GM12878 (cell line): ENCODE data around the gene RESP18. TPM values are rescaled to one million over a fixed set of nuclear protein-coding genes. Genes with fewer than 3 reads are reported as not detected.

ENCODE experiments used
- ATF7 ChIP-seq: fragments of 450-650 bp; IDR thresholded peaks from 2 replicates; pipeline ENCODE4 v1.6.1; 2016; ENCODE audit warnings: low read depth, mild to moderate bottlenecking
- BCL3 ChIP-seq: IDR thresholded peaks from 2 replicates; pipeline ENCODE4 v1.6.1; 2011; ENCODE audit warnings: borderline replicate concordance, low read depth, mild to moderate bottlenecking, moderate library complexity, low read length; ENCODE audit not compliant: insufficient read depth, poor library complexity, severe bottlenecking
- CHD4 ChIP-seq: fragments of 200-600 bp; sonication (generic); IDR thresholded peaks from 2 replicates; pipeline ENCODE4 v1.6.1; 2016; ENCODE audit warnings: mild to moderate bottlenecking
- E4F1 ChIP-seq: fragments of 450-650 bp; IDR thresholded peaks from 2 replicates; pipeline ENCODE4 v1.6.1; 2018; ENCODE audit warnings: borderline replicate concordance, mild to moderate bottlenecking; ENCODE audit not compliant: partially characterized antibody
- EGR1 ChIP-seq, 2 experiments: IDR thresholded peaks; 1 replicate in 1 of 2; 2 replicates in 1 of 2; pipeline ENCODE4 v1.6.1; 2011 to 2012; ENCODE audit warnings: low read depth in 2 of 2, low read length in 2 of 2, borderline replicate concordance in 1 of 2, mild to moderate bottlenecking in 1 of 2, moderate library complexity in 1 of 2
- FOS ChIP-seq: IDR thresholded peaks from 3 replicates; pipeline ENCODE4 v1.6.1; 2011; ENCODE audit warnings: borderline replicate concordance; ENCODE audit not compliant: insufficient read length; ENCODE audit errors: extremely low read depth
- IRF5 ChIP-seq: fragments of 450-650 bp; IDR thresholded peaks from 2 replicates; pipeline ENCODE4 v1.6.1; 2017; ENCODE audit warnings: borderline replicate concordance
- JUND ChIP-seq: IDR thresholded peaks from 2 replicates; pipeline ENCODE4 v1.6.1; 2012; ENCODE audit warnings: low read depth, mild to moderate bottlenecking, low read length, improper control_type of control experiment, moderate library complexity
- MEF2B ChIP-seq: fragments of 450-650 bp; IDR thresholded peaks from 2 replicates; pipeline ENCODE4 v1.6.1; 2018; ENCODE audit warnings: mild to moderate bottlenecking, moderate library complexity; ENCODE audit not compliant: partially characterized antibody, poor library complexity, severe bottlenecking
- MXI1 ChIP-seq: fragments of 150-350 bp; IDR thresholded peaks from 2 replicates; pipeline ENCODE4 v1.6.1; 2011; ENCODE audit warnings: low read depth, mild to moderate bottlenecking, inconsistent platforms, low read length, improper control_type of control experiment
- MYB ChIP-seq: fragments of 150-350 bp; IDR thresholded peaks from 2 replicates; pipeline ENCODE4 v1.6.1; 2014; ENCODE audit warnings: mild to moderate bottlenecking, low read depth, low read length, borderline replicate concordance
- POLR2AphosphoS2 ChIP-seq: IDR thresholded peaks from 2 replicates; pipeline ENCODE4 v1.6.1; 2011; ENCODE audit warnings: low read depth, mild to moderate bottlenecking, low read length, improper control_type of control experiment, moderate library complexity
- RELA ChIP-seq: fragments of 450-650 bp; IDR thresholded peaks from 2 replicates; pipeline ENCODE4 v1.8.0; 2014; ENCODE audit warnings: borderline replicate concordance; ENCODE audit not compliant: partially characterized antibody
- RELB ChIP-seq: fragments of 450-650 bp; IDR thresholded peaks from 2 replicates; pipeline ENCODE4 v1.6.1; 2017; ENCODE audit warnings: low read depth, mild to moderate bottlenecking, moderate library complexity
- SMAD1 ChIP-seq: fragments of 450-650 bp; IDR thresholded peaks from 2 replicates; pipeline ENCODE4 v1.6.1; 2018; ENCODE audit warnings: mild to moderate bottlenecking, low read depth; ENCODE audit not compliant: partially characterized antibody
- SMARCA5 ChIP-seq: fragments of 450-650 bp; IDR thresholded peaks from 2 replicates; pipeline ENCODE4 v1.6.1; 2017; ENCODE audit warnings: mild to moderate bottlenecking
- SREBF1 ChIP-seq: IDR thresholded peaks from 2 replicates; pipeline ENCODE4 v1.6.1; 2012; ENCODE audit warnings: mild to moderate bottlenecking, low read length
- SUPT20H ChIP-seq: IDR thresholded peaks from 2 replicates; pipeline ENCODE4 v1.6.1; 2011; ENCODE audit warnings: low read depth, mild to moderate bottlenecking, low read length, moderate library complexity, borderline replicate concordance; ENCODE audit not compliant: control insufficient read depth
- TBL1XR1 ChIP-seq: IDR thresholded peaks from 2 replicates; pipeline ENCODE4 v1.6.1; 2012; ENCODE audit warnings: low read depth, low read length, improper control_type of control experiment
- ZNF24 ChIP-seq: fragments of 450-650 bp; IDR thresholded peaks from 2 replicates; pipeline ENCODE4 v1.6.1; 2017; ENCODE audit warnings: antibody characterized with exemption, mild to moderate bottlenecking
- ZZZ3 ChIP-seq: IDR thresholded peaks from 2 replicates; pipeline ENCODE4 v1.6.1; 2011; ENCODE audit warnings: low read depth; ENCODE audit not compliant: control insufficient read depth, insufficient read length
- polyA plus RNA-seq, 11 experiments: library from polyadenylated mRNA; depleted of rRNA in 4 of 11; unstranded in 6 of 11; stranded (reverse) in 5 of 11; fragments of >200 nt; fragmentation: Nextera tagmentation in 4 of 11; fragmentation: Illumina TruSeq in 1 of 11; extraction: Ambion mirVana in 4 of 11; extraction: Trizol in 1 of 11; gene quantifications; 1 replicate in 1 of 11; 2 replicates in 10 of 11; pipeline versions ENCODE4 v1.2.1 to v1.2.3, GENCODE V29; 2011 to 2016; ENCODE audit warnings: inconsistent platforms in 2 of 11, missing spikeins in 2 of 11, low read depth in 1 of 11
- total RNA-seq, 4 experiments: library from RNA; depleted of rRNA in 3 of 4; stranded (reverse); fragments of >200 nt in 3 of 4; fragmentation: Illumina TruSeq in 1 of 4; extraction: Trizol in 1 of 4; gene quantifications; 2 replicates each; pipeline versions ENCODE4 v1.2.1 to v1.2.3, GENCODE V29; 2013 to 2021

RESP18 gene
- total and polyA plus RNA-seq, 10 of the 15 experiments (the other 5 are each of a cell fraction or from before 2014, with no cell fraction given) = not detected

- TF ChIP-seq IRF5 (no peak), ZNF24 (no peak), FOS (no peak), MYB (no peak), MEF2B (peak; percentile 6), SMAD1 (no peak), ATF7 (peak; percentile 22; the same call in 1 of the 2 replicates), E4F1 (no peak), BCL3 (no peak), RELA (peak; percentile 91), SREBF1 (no peak), JUND (no peak), CHD4 (no peak), ZZZ3 (no peak), TBL1XR1 (no peak), EGR1 (IDR thresholded peaks at IDR 0.05; ENCODE audit: borderline replicate concordance in 1 of 2, low read depth in 2 of 2, low read length in 2 of 2) (no peak), RELB (peak; percentile 89), POLR2AphosphoS2 (no peak), MXI1 (no peak), SUPT20H (no peak), SMARCA5 (peak; percentile 90; the same call in 1 of the 2 replicates)
Measured at GRCh38 chr2:219277703-219278654, 54.6 kb downstream of the RESP18 start (continued).
